GM19351 (cell line): ENCODE measurements around the gene IQCN.
A peak's percentile ranks its signal among the peaks of the same experiment; 100 is the strongest.

Source experiments
- ATAC-seq: cut with Tn5 transposase; IDR thresholded peaks from one replicate; pipeline ENCODE4 v1.9.1; 2021; ENCODE audit warnings: mild to moderate bottlenecking, moderate library complexity; ENCODE audit not compliant: unreplicated experiment

Gene IQCN

DNA sequence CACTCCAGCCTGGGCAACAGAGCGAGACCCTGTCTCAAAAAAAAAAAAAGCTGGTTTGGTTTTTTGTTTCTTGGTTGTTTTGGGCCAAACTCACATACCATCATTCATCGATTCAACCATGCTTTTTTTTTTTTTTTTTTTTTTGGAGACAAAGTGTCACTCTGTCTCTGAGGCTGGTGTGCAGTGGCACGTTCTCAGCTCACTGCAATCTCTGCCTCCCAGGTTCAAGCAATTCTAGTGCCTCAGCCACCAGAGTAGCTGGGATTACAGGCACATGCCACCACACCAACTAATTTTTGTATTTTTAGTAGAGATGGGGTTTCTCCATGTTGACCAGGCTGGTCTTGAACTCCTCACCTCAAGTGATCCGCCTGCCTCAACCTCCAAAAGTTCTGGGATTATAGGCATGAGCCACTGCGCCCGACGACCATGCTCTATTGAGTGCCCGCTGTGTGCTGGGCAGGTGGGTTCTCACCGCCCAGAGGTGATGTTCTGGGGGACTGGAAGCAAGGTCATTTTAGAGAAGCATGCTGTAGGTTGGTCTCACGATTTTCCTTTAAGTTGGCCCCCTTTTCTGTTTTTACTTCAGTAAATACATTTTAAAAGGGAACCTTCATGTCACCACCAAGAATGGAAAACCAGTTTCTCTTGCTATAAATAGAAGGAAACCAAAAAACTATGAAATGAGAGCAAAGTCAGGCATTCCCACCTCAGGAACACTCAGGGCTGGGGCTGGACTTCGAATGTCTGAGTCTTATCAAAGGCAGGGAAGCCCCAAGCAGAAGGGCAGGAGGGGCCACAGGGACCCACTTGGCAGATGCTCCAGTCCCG, 15.4 kb upstream of the IQCN start:
- ATAC-seq = no peak

DNA sequence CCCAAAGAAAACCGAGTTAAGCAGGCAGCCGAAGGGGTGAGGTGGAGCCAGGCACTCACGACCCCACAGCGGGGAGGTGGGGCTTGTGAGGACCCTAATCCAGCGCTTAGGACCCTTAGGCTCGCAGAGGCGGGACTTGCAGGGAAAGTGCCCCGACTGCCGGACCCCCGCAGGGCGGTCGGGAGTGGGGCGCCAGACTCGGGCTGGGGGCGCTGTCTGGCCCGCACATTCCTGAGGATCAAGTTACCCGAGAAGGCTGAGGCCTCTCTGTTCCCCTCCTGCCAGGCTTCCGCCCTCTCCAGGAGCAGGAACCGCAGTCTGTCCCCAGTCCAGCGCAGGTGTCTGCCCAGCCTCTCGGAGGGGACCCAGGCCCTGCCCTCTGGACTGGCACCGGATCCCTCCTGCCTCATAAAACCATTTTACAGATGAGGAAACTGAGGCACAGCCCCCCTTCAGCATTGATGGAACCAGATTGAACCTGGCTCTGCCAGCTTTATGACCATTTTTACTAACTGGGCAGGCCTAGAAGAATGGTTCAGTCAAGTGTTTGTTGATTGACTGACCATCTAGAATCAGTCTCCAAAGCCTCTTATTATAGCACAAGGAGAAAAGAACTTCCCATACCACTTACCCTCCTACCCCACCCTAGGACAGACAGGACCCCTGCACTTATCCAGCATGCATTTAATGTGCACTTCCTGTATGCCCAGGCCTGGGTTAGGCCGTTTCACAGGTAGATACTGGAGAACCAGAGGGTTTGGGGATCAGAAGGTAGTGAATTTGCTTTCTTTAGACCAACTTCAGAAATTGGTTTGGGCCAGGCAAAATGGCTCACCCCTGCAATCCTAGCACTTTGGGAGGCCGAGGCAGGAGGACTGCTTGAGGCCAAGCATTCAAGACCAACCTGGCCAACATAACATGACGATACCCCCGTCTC, 13.9 kb upstream of the IQCN start:
- no peak for ATAC-seq

- ATAC-seq = no peak
These were observed 12.9 kb upstream of the IQCN start for GRCh38 chr19:18286973-18287635.

- no peak for ATAC-seq
These were observed 10.6 kb upstream of the IQCN start for GRCh38 chr19:18284712-18285360.

- ATAC-seq = no peak
These were observed 9.1 kb upstream of the IQCN start for GRCh38 chr19:18283338-18283737.

DNA sequence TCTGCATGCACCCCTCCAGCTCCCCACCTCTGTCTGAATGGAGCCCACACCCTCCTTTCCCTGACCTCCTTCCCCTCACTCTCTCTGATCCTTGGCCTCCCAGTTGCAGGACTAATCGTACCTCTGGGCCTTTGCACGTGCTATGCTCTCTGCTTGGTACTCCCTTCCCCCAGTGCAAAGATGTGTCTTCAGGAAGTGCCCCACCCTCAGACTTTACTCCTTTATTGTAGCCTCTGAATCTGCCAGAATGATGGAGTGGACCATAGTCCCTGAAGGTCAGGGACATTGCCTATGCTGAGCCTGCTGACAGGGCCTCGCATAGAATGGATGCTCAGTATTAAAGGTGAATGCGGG, 8.5 kb upstream of the IQCN start:
- no peak for ATAC-seq

- no peak for ATAC-seq
These were observed 8.0 kb upstream of the IQCN start for GRCh38 chr19:18282021-18282787.

DNA sequence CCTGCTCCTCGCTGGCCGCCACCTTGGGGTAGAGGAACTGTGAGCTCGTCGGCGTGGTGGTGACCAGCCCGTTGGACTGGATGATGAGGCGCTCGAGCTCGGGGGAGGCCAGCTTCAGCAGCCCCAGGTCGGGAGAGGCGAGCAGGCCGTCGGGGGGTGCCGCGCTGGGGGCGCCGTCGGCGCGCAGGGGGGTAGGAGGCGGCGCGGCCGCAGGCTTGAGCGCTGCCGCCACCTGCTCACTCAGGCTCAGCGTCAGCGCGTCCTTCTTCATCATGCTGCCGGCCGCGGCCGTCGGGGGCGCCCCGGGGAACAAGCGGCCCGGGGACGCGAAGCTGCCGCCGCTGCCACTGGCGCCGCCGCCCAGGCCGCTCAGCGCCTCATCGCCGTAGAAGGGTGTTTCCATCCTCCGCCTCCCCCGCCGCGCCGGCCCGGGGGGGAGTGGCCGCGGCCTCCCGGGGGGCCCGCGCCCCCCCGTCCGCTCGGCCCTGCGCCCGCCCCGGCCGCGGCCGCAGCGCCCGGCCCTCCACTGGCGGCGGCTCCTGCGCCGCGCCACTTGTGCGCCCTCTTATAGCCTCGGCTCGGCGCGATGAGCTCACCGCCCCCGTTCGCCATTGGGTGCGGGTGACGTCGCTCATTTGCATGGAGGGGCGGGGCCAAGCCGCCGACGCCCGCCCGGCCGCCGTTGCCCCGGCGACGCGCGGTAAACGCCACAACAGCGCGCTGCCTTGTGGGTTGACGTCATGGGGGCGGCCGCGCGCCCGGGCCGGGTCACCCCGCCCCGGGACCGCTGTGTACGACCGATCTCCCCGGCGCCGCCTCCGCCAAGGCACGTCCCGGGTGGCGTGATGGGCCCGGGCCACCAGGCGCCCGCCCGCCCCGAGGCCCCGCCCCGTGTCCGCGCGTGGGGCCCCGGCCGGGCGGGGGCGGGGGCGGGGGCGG, 7.1 kb upstream of the IQCN start, which contains the start of gene JUND:
Gene JUND, minus strand, starts transcription at position 541 of the 939 bp plus-strand sequence. Its CDS starts 138 bp downstream, at position 403.
- ATAC-seq = peak; percentile 63

DNA sequence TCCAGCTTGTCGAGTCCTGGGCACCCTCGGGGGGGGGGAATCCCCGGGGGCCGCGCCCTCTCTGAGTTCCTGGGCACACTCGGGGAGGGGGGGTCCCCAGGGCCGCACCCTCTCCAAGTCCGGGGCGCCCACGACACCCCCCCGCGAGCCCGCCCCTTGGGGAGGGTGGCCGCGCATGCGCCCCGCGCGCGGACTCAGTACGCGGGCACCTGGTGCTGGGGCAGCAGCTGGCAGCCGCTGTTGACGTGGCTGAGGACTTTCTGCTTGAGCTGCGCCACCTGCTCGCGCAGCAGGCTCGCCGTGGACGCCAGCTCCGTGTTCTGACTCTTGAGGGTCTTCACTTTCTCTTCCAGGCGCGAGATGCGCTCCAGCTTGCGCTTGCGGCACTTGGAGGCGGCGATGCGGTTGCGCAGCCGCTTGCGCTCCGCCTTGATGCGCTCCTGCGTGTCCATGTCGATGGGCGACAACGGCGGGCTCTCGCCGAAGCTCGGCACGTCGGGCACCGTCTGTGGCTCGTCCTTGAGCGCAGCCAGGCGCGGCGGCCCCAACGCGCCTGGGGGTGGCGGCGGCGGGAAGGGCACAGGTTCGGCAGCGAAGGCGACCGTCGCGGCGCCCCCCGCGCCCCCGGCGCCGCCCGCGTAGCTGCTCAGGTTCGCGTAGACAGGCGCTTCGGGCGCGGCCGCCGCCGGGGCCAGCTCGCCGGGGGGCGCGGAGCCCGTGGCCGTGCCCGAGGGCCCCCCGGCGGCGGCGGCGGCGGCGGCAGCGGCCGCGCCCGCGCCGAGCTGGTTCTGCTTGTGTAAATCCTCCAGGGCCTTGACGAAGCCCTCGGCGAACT, 6.2 kb upstream of the IQCN start:
- ATAC-seq = no peak

DNA sequence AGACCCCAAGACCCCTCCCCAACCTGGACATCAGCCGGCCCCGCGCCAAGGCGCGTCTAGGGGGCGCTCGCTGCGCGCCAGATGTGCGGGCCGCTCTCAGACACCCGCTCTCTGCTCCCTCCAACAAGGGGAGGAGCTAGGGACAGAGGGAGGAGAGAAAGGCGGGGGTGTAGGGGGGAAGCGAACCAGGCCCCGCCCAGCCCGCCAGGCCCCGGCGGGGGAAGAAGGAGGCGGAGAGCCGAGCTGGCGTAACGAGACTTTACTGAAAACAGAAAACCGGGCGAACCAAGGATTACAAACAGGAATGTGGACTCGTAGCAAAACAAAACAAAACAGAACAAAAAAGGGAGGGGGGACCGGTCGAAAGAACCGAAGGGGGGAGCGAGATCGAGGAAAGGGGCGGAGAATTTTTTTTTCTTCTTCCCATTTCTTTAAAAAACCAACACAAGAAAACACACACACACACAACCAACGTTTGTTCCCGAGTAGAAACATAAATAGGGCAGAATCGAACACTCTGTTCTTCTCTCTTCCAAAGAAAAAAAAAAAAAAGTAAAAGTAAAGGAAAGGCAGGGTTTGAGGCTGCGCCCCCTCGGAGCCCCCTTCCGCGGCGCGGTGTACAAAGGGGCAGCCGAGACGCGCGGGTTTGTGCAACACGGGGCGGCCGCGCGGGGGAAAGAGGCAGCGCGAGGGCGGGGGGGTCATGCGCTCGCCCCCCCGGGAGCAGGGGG, 5.4 kb upstream of the IQCN start:
- ATAC-seq = no peak

GRCh38 chr19:18279266-18279515, 4.9 kb upstream of the IQCN start:
- no peak for ATAC-seq

GRCh38 chr19:18278521-18279265, 4.4 kb upstream of the IQCN start:
- no peak for ATAC-seq

- no peak for ATAC-seq
These were observed 617 bp upstream of the IQCN start for GRCh38 chr19:18274781-18275356.

- no peak for ATAC-seq
These were observed 562 bp downstream of the IQCN start for GRCh38 chr19:18273561-18274218.

GRCh38 chr19:18271433-18271841, 2.8 kb downstream of the IQCN start:
- ATAC-seq = no peak

- no peak for ATAC-seq
These were observed 3.9 kb downstream of the IQCN start for GRCh38 chr19:18270326-18270725.
